Astrocyte of the spinal cord (primary cell): ENCODE data around the gene ATG2A.
A peak's percentile ranks its signal among the peaks of the same experiment; 100 is the strongest.

Experiments used
- DNase-seq: peaks from one replicate; pipeline ENCODE4 v3.0.0; 2011; ENCODE audit warnings: low read depth, low spot score
- H3K4me3 ChIP-seq: 2 replicates; pipeline ENCODE4 v1.5.1; 2011; ENCODE audit warnings: low read depth, mild to moderate bottlenecking, low read length, moderate library complexity
- CTCF ChIP-seq: IDR thresholded peaks from 2 replicates; pipeline ENCODE4 v1.5.1; 2012; ENCODE audit warnings: low read depth, mild to moderate bottlenecking, low read length, inconsistent platforms
- in situ Hi-C: cut with HindIII; loops from 2 replicates; pipeline ENCODE4 v1.10.0; 2017; ENCODE audit warnings: low sequenced_read_pairs

Gene ATG2A

GRCh38 chr11:64925536-64926436 lies 8.8 kb upstream of the ATG2A start:
- TF ChIP-seq CTCF = no peak
- DNase-seq = no peak
- in situ Hi-C loops = no loop called here
- peak overlapping the region; percentile 83 for H3K4me3 ChIP-seq

DNA sequence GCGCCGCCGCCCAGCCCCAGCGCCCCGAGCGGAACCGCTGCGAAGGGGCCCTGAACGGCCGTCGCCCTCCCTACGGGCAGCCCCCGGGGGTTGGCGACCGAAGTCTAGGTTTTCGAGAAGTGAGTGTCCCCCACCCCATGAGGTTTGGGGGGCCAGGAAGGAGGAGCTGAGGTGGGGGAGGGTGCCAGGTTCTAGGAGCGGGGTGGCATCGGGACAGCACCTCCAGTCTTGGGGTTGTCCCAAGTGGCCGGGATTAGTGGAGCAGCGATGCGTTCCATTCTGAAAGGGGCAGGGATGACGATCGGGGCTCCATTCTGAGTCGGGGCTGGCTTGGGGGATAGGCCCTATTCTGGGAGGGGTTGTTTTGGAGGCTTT lies 7.9 kb upstream of the ATG2A start:
- H3K4me3 ChIP-seq = peak overlapping the region; percentile 83
- in situ Hi-C loops = no loop called here
- no peak for DNase-seq
- no peak for TF ChIP-seq CTCF

GRCh38 chr11:64923944-64924909 lies 7.2 kb upstream of the ATG2A start, which contains the start of gene PPP2R5B:
PPP2R5B (plus strand) TSS chr11:64924689; CDS start chr11:64925735, 1,046 bp downstream.
- peak within 1 kb of the TSS; percentile 83 for H3K4me3 ChIP-seq
- DNase-seq = peak; percentile 95
- in situ Hi-C loops = no loop called here
- TF ChIP-seq CTCF = no peak

- no peak overlapping the region for H3K4me3 ChIP-seq
- no peak for DNase-seq
- TF ChIP-seq CTCF = no peak
- in situ Hi-C loops = no loop called here
Observed at GRCh38 chr11:64923151-64923661, 6.2 kb upstream of the ATG2A start.

- in situ Hi-C loops = no loop called here
- no peak for TF ChIP-seq CTCF
- DNase-seq = no peak
Observed at GRCh38 chr11:64921384-64921783, 4.4 kb upstream of the ATG2A start.

DNA sequence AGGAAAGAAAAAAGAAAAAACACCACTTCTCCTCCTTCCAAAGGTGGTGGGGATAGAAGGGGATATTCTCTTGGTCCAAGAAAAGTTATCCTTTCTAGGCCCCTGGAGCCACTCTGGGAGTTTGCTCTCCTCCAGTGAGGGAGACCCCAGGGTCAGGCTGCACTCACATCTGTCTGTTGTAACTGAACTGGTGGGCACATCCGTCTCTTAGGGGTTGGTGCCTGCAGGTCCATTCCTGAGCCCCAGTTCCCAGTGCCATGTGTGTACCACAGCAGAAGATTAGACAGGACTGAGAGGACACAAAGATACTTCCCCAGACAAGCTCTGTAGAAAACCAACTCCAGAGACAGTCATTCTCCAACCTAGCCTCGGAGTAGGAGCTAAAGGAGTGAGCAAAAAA lies 3.1 kb upstream of the ATG2A start:
- TF ChIP-seq CTCF = no peak
- no peak overlapping the region for H3K4me3 ChIP-seq
- in situ Hi-C loops = no loop called here

More at GRCh38 chr11:64921384-64921783, 4.4 kb upstream of the ATG2A start:
- no peak overlapping the region for H3K4me3 ChIP-seq

More for the DNA sequence above, 3.1 kb upstream of the ATG2A start:
- DNase-seq = no peak
